WTC11 (cell line): ENCODE data around the gene PRR14L. TPM values are rescaled to one million over a fixed set of nuclear protein-coding genes. Genes with fewer than 3 reads are reported as not detected.
A peak's percentile ranks its signal among the peaks of the same experiment; 100 is the strongest.

Source experiments
- ATF3 ChIP-seq: sonication (generic); formaldehyde crosslinking; conservative IDR thresholded peaks from 2 replicates; pipeline ENCODE4 v1.8.1; 2022; ENCODE audit warnings: mild to moderate bottlenecking, missing genetic modification reagents
- ERG ChIP-seq: fragments of 250-450 bp; sonication (Bioruptor Pico); IDR thresholded peaks from 2 replicates; pipeline ENCODE4 v1.8.0; 2021; ENCODE audit warnings: mild to moderate bottlenecking
- ESRRA ChIP-seq: sonication (generic); formaldehyde crosslinking; IDR thresholded peaks from 2 replicates; pipeline ENCODE4 v1.8.1; 2022; ENCODE audit warnings: mild to moderate bottlenecking, missing genetic modification reagents, borderline replicate concordance
- FOXJ3 ChIP-seq: sonication (generic); formaldehyde crosslinking; IDR thresholded peaks from 2 replicates; pipeline ENCODE4 v1.9.0; 2021; ENCODE audit warnings: missing genetic modification reagents, mild to moderate bottlenecking, borderline replicate concordance
- GABPB1 ChIP-seq: sonication (generic); formaldehyde crosslinking; IDR thresholded peaks from 2 replicates; pipeline ENCODE4 v1.8.1; 2023; ENCODE audit warnings: mild to moderate bottlenecking, missing genetic modification reagents
- JUN ChIP-seq: sonication (generic); formaldehyde crosslinking; IDR thresholded peaks from 2 replicates; pipeline ENCODE4 v1.8.0; 2023; ENCODE audit warnings: mild to moderate bottlenecking, missing genetic modification reagents
- NR3C1 ChIP-seq: sonication (generic); formaldehyde crosslinking; conservative IDR thresholded peaks from 2 replicates; pipeline ENCODE4 v1.8.1; 2023; ENCODE audit warnings: low read depth, mild to moderate bottlenecking, missing genetic modification reagents
- PRRX2 ChIP-seq: fragments of 250-450 bp; sonication (Bioruptor Pico); IDR thresholded peaks from 2 replicates; pipeline ENCODE4 v1.8.0; 2021; ENCODE audit warnings: mild to moderate bottlenecking
- RORB ChIP-seq: fragments of 250-450 bp; sonication (Bioruptor Pico); IDR thresholded peaks from 2 replicates; pipeline ENCODE4 v1.9.0; 2021; ENCODE audit warnings: mild to moderate bottlenecking
- SMAD3 ChIP-seq: sonication (generic); formaldehyde crosslinking; IDR thresholded peaks from 2 replicates; pipeline ENCODE4 v1.8.0; 2022; ENCODE audit warnings: missing genetic modification reagents, mild to moderate bottlenecking, borderline replicate concordance
- SOX15 ChIP-seq: fragments of 250-450 bp; sonication (Bioruptor Pico); IDR thresholded peaks from 2 replicates; pipeline ENCODE4 v1.9.0; 2021; ENCODE audit warnings: mild to moderate bottlenecking
- ZBTB21 ChIP-seq: sonication (generic); formaldehyde crosslinking; IDR thresholded peaks from 2 replicates; pipeline ENCODE4 v1.8.1; 2023; ENCODE audit warnings: mild to moderate bottlenecking, missing genetic modification reagents, borderline replicate concordance
- ZNF317 ChIP-seq: sonication (generic); formaldehyde crosslinking; IDR thresholded peaks from 2 replicates; pipeline ENCODE4 v1.8.1; 2023; ENCODE audit warnings: low read depth, mild to moderate bottlenecking, moderate library complexity, missing genetic modification reagents, borderline replicate concordance
- ZNF423 ChIP-seq: fragments of 250-450 bp; sonication (Bioruptor Pico); IDR thresholded peaks from 2 replicates; pipeline ENCODE4 v2.1.2; 2022; ENCODE audit warnings: mild to moderate bottlenecking, moderate library complexity
- ZNF671 ChIP-seq: fragments of 250-450 bp; sonication (Bioruptor Pico); IDR thresholded peaks from 2 replicates; pipeline ENCODE4 v1.8.0; 2021; ENCODE audit warnings: mild to moderate bottlenecking
- total RNA-seq: library from RNA; stranded (reverse); gene quantifications from 3 replicates; pipeline ENCODE4 v1.2.3, GENCODE V29; 2021
- TF ChIP-seq, protein P1 (sequence below): fragments of 250-450 bp; sonication (Bioruptor Pico); IDR thresholded peaks from 2 replicates; pipeline ENCODE4 v1.9.0; 2021; ENCODE audit warnings: mild to moderate bottlenecking
- TF ChIP-seq, protein P2 (sequence below): sonication (generic); formaldehyde crosslinking; IDR thresholded peaks from 2 replicates; pipeline ENCODE4 v1.8.1; 2023; ENCODE audit warnings: mild to moderate bottlenecking, moderate library complexity, missing genetic modification reagents
- TF ChIP-seq, protein P3 (sequence below): sonication (generic); formaldehyde crosslinking; IDR thresholded peaks from 2 replicates; pipeline ENCODE4 v1.8.1; 2023; ENCODE audit warnings: mild to moderate bottlenecking, missing genetic modification reagents, moderate library complexity
- TF ChIP-seq, protein P4 (sequence below): sonication (generic); formaldehyde crosslinking; IDR thresholded peaks from 2 replicates; pipeline ENCODE4 v1.8.0; 2022; ENCODE audit warnings: mild to moderate bottlenecking, missing genetic modification reagents
- TF ChIP-seq, protein P5 (sequence below): sonication (generic); formaldehyde crosslinking; IDR thresholded peaks from 2 replicates; pipeline ENCODE4 v1.8.1; 2023; ENCODE audit warnings: mild to moderate bottlenecking, missing genetic modification reagents, moderate library complexity
- TF ChIP-seq, protein P6 (sequence below): sonication (generic); formaldehyde crosslinking; IDR thresholded peaks from 2 replicates; pipeline ENCODE4 v1.8.1; 2023; ENCODE audit warnings: mild to moderate bottlenecking, missing genetic modification reagents, borderline replicate concordance
- TF ChIP-seq, protein P7 (sequence below): sonication (generic); formaldehyde crosslinking; IDR thresholded peaks from 2 replicates; pipeline ENCODE4 v1.8.1; 2022; ENCODE audit warnings: low read depth, mild to moderate bottlenecking, moderate library complexity, missing genetic modification reagents, borderline replicate concordance
- TF ChIP-seq, protein P8 (sequence below): sonication (generic); formaldehyde crosslinking; IDR thresholded peaks from 2 replicates; pipeline ENCODE4 v1.8.0; 2022; ENCODE audit warnings: mild to moderate bottlenecking, missing genetic modification reagents
- TF ChIP-seq, protein P9 (sequence below): sonication (generic); formaldehyde crosslinking; IDR thresholded peaks from 2 replicates; pipeline ENCODE4 v1.8.1; 2023; ENCODE audit warnings: mild to moderate bottlenecking, missing genetic modification reagents

Gene PRR14L
- total RNA-seq, 1 experiment from 2014 or later, result 90.1 TPM

- TF ChIP-seq, protein P1, sequence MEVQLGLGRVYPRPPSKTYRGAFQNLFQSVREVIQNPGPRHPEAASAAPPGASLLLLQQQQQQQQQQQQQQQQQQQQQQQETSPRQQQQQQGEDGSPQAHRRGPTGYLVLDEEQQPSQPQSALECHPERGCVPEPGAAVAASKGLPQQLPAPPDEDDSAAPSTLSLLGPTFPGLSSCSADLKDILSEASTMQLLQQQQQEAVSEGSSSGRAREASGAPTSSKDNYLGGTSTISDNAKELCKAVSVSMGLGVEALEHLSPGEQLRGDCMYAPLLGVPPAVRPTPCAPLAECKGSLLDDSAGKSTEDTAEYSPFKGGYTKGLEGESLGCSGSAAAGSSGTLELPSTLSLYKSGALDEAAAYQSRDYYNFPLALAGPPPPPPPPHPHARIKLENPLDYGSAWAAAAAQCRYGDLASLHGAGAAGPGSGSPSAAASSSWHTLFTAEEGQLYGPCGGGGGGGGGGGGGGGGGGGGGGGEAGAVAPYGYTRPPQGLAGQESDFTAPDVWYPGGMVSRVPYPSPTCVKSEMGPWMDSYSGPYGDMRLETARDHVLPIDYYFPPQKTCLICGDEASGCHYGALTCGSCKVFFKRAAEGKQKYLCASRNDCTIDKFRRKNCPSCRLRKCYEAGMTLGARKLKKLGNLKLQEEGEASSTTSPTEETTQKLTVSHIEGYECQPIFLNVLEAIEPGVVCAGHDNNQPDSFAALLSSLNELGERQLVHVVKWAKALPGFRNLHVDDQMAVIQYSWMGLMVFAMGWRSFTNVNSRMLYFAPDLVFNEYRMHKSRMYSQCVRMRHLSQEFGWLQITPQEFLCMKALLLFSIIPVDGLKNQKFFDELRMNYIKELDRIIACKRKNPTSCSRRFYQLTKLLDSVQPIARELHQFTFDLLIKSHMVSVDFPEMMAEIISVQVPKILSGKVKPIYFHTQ, result no peak
- TF ChIP-seq FOXJ3 (no peak), ZNF671 (no peak), SMAD3 (CRISPR knock-in tag) (no peak), SOX15 (CRISPR knock-in tag) (no peak), PRRX2 (CRISPR knock-in tag) (no peak), ERG (CRISPR knock-in tag) (no peak), ZBTB21 (CRISPR knock-in tag) (no peak), ESRRA (CRISPR knock-in tag) (no peak), GABPB1 (CRISPR knock-in tag) (no peak), ZNF423 (CRISPR knock-in tag) (no peak), NR3C1 (CRISPR knock-in tag) (no peak), JUN (CRISPR knock-in tag) (no peak), RORB (CRISPR knock-in tag) (no peak), ATF3 (CRISPR knock-in tag) (no peak), ZNF317 (0 out of 2 replicates have a peak, but pooled peaks have one; percentile 26)
- TF ChIP-seq, protein P2, sequence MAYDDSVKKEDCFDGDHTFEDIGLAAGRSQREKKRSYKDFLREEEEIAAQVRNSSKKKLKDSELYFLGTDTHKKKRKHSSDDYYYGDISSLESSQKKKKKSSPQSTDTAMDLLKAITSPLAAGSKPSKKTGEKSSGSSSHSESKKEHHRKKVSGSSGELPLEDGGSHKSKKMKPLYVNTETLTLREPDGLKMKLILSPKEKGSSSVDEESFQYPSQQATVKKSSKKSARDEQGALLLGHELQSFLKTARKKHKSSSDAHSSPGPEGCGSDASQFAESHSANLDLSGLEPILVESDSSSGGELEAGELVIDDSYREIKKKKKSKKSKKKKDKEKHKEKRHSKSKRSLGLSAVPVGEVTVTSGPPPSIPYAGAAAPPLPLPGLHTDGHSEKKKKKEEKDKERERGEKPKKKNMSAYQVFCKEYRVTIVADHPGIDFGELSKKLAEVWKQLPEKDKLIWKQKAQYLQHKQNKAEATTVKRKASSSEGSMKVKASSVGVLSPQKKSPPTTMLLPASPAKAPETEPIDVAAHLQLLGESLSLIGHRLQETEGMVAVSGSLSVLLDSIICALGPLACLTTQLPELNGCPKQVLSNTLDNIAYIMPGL, result no peak
- TF ChIP-seq, protein P3, sequence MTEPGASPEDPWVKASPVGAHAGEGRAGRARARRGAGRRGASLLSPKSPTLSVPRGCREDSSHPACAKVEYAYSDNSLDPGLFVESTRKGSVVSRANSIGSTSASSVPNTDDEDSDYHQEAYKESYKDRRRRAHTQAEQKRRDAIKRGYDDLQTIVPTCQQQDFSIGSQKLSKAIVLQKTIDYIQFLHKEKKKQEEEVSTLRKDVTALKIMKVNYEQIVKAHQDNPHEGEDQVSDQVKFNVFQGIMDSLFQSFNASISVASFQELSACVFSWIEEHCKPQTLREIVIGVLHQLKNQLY, result no peak
- TF ChIP-seq, protein P4, sequence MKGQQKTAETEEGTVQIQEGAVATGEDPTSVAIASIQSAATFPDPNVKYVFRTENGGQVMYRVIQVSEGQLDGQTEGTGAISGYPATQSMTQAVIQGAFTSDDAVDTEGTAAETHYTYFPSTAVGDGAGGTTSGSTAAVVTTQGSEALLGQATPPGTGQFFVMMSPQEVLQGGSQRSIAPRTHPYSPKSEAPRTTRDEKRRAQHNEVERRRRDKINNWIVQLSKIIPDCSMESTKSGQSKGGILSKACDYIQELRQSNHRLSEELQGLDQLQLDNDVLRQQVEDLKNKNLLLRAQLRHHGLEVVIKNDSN (CRISPR knock-in tag), result peak; percentile 91
- TF ChIP-seq, protein P5, sequence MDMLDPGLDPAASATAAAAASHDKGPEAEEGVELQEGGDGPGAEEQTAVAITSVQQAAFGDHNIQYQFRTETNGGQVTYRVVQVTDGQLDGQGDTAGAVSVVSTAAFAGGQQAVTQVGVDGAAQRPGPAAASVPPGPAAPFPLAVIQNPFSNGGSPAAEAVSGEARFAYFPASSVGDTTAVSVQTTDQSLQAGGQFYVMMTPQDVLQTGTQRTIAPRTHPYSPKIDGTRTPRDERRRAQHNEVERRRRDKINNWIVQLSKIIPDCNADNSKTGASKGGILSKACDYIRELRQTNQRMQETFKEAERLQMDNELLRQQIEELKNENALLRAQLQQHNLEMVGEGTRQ (CRISPR knock-in tag), result peak; percentile 92
- TF ChIP-seq, protein P6, sequence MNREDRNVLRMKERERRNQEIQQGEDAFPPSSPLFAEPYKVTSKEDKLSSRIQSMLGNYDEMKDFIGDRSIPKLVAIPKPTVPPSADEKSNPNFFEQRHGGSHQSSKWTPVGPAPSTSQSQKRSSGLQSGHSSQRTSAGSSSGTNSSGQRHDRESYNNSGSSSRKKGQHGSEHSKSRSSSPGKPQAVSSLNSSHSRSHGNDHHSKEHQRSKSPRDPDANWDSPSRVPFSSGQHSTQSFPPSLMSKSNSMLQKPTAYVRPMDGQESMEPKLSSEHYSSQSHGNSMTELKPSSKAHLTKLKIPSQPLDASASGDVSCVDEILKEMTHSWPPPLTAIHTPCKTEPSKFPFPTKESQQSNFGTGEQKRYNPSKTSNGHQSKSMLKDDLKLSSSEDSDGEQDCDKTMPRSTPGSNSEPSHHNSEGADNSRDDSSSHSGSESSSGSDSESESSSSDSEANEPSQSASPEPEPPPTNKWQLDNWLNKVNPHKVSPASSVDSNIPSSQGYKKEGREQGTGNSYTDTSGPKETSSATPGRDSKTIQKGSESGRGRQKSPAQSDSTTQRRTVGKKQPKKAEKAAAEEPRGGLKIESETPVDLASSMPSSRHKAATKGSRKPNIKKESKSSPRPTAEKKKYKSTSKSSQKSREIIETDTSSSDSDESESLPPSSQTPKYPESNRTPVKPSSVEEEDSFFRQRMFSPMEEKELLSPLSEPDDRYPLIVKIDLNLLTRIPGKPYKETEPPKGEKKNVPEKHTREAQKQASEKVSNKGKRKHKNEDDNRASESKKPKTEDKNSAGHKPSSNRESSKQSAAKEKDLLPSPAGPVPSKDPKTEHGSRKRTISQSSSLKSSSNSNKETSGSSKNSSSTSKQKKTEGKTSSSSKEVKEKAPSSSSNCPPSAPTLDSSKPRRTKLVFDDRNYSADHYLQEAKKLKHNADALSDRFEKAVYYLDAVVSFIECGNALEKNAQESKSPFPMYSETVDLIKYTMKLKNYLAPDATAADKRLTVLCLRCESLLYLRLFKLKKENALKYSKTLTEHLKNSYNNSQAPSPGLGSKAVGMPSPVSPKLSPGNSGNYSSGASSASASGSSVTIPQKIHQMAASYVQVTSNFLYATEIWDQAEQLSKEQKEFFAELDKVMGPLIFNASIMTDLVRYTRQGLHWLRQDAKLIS (CRISPR knock-in tag), result no peak
- TF ChIP-seq, protein P7, sequence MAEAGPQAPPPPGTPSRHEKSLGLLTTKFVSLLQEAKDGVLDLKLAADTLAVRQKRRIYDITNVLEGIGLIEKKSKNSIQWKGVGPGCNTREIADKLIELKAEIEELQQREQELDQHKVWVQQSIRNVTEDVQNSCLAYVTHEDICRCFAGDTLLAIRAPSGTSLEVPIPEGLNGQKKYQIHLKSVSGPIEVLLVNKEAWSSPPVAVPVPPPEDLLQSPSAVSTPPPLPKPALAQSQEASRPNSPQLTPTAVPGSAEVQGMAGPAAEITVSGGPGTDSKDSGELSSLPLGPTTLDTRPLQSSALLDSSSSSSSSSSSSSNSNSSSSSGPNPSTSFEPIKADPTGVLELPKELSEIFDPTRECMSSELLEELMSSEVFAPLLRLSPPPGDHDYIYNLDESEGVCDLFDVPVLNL (CRISPR knock-in tag), result no peak
- TF ChIP-seq, protein P8, sequence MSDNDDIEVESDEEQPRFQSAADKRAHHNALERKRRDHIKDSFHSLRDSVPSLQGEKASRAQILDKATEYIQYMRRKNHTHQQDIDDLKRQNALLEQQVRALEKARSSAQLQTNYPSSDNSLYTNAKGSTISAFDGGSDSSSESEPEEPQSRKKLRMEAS (CRISPR knock-in tag), result peak; percentile 88
- TF ChIP-seq, protein P9, sequence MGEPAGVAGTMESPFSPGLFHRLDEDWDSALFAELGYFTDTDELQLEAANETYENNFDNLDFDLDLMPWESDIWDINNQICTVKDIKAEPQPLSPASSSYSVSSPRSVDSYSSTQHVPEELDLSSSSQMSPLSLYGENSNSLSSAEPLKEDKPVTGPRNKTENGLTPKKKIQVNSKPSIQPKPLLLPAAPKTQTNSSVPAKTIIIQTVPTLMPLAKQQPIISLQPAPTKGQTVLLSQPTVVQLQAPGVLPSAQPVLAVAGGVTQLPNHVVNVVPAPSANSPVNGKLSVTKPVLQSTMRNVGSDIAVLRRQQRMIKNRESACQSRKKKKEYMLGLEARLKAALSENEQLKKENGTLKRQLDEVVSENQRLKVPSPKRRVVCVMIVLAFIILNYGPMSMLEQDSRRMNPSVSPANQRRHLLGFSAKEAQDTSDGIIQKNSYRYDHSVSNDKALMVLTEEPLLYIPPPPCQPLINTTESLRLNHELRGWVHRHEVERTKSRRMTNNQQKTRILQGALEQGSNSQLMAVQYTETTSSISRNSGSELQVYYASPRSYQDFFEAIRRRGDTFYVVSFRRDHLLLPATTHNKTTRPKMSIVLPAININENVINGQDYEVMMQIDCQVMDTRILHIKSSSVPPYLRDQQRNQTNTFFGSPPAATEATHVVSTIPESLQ (CRISPR knock-in tag), result no peak
Observed at GRCh38 chr22:31676700-31677099, 73.2 kb downstream of the PRR14L start (continued).
